Thymus (tissue), 11 donors: Measurements from ENCODE around the gene EVI5. TPM values are rescaled to one million over a fixed set of nuclear protein-coding genes. Genes with fewer than 3 reads are reported as not detected.
A peak's percentile ranks its signal among the peaks of the same experiment; 100 is the strongest.

ENCODE experiments used
- DNase-seq, 9 donors: peaks; one replicate each; pipeline ENCODE4 v3.0.0-alpha.2; 2013; ENCODE audit warnings: low spot score in 9 of 9, low read depth in 6 of 9, missing footprints in 1 of 9
- H3K27ac ChIP-seq, 2 donors: one replicate each; pipeline ENCODE4 v1.5.1; 2013; ENCODE audit warnings: control low read depth in 1 of 2, low read depth in 1 of 2, low read length in 1 of 2, mild to moderate bottlenecking in 1 of 2, moderate library complexity in 1 of 2
- H3K27me3 ChIP-seq, 2 donors: one replicate each; pipeline ENCODE4 v1.5.1; 2013; ENCODE audit warnings: low read length in 1 of 2; ENCODE audit not compliant: control insufficient read depth in 2 of 2, insufficient read depth in 1 of 2
- H3K36me3 ChIP-seq, 2 donors: one replicate each; pipeline ENCODE4 v1.5.1; 2013; ENCODE audit warnings: low read length in 1 of 2, mild to moderate bottlenecking in 1 of 2, moderate library complexity in 1 of 2; ENCODE audit not compliant: control insufficient read depth in 2 of 2, insufficient read depth in 2 of 2
- H3K4me1 ChIP-seq, 2 donors: one replicate each; pipeline ENCODE4 v1.5.1; 2013; ENCODE audit warnings: low read length in 2 of 2; ENCODE audit not compliant: control insufficient read depth in 2 of 2, insufficient read depth in 2 of 2
- H3K4me3 ChIP-seq, 2 donors: one replicate each; pipeline ENCODE4 v1.5.1; 2013; ENCODE audit warnings: low read length in 2 of 2, control low read depth in 1 of 2, mild to moderate bottlenecking in 1 of 2
- H3K9me3 ChIP-seq, 2 donors: one replicate each; pipeline ENCODE4 v1.5.1; 2013; ENCODE audit warnings: low read length in 1 of 2, mild to moderate bottlenecking in 1 of 2; ENCODE audit not compliant: control insufficient read depth in 2 of 2, insufficient read depth in 1 of 2
- WGBS: extraction: QIAGEN DNeasy Blood & Tissue Kit; methylation state at CpG from one replicate; pipeline ENCODE4 v1.1.7; 2013; 5-methylcytosine and 5-hydroxymethylcytosine counted together
- polyA plus RNA-seq: library from polyadenylated mRNA; stranded (reverse); fragments of 200-250 nt; gene quantifications from one replicate; pipeline ENCODE4 v1.2.3, GENCODE V29; 2013
- total RNA-seq: library from RNA; stranded (reverse); fragments of 120-200 nt; gene quantifications from one replicate; pipeline ENCODE4 v1.2.4, GENCODE V29; 2013
- donor health status: healthy.

EVI5 gene
- total and polyA plus RNA-seq, 2 donors = 2.8 to 7.1 TPM

DNA sequence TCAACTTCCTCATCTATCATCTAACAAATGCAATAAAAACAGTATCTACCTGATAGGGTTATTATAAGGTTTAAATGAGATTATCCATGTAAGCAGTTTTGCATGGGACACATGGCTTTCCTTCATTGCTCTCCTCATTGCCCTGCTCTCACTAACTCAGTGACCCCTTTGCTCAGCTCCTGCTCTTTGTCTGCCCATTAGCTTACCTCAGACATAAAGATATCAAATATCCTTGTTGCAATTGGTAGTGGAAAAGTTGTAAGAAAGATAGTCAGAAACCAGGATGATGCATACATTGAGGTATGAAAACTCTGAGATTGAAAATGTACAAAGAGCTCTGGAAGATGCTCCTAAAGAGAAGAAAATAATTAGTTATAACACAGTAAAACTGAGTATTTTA, 89.8 kb downstream of the EVI5 start:
- no peaks in the 10 kb centered on the region for H3K36me3 ChIP-seq
- no peak overlapping the region for H3K4me3 ChIP-seq

DNA sequence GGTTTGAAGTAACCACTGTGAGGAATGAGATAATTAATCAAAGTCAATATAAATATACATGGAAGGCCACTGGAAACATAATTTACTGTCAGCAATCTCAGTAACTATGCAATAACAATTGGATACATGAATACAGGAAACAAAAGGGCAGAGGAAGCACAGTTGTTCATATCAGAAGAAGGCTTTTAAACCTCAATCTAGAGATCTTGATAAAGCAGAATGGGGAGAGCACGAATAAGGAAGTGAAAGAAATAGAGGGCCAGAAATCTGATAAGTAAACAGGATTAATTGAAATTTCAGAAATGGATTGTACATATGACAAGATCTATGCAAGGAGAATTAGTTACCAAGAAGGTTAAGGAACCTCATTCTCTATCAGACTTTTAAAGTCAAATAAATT, 93.0 kb downstream of the EVI5 start:
- H3K4me1 ChIP-seq = no peaks in the 10 kb centered on the region
- H3K27me3 ChIP-seq = no peaks in the 10 kb centered on the region
- no peaks in the 10 kb centered on the region for H3K36me3 ChIP-seq
- H3K27ac ChIP-seq = no peak overlapping the region
- 6% methylated on average over 1 of the region's 1 CpG for WGBS
- no peaks in the 10 kb centered on the region for H3K9me3 ChIP-seq
- no peak for DNase-seq
- H3K4me3 ChIP-seq = no peak overlapping the region

More for the DNA sequence above, 89.8 kb downstream of the EVI5 start:
- H3K27me3 ChIP-seq = no peaks in the 10 kb centered on the region
- no peak overlapping the region for H3K27ac ChIP-seq
- DNase-seq = no peak
- H3K9me3 ChIP-seq = no peaks in the 10 kb centered on the region
- no peaks in the 10 kb centered on the region for H3K4me1 ChIP-seq

DNA sequence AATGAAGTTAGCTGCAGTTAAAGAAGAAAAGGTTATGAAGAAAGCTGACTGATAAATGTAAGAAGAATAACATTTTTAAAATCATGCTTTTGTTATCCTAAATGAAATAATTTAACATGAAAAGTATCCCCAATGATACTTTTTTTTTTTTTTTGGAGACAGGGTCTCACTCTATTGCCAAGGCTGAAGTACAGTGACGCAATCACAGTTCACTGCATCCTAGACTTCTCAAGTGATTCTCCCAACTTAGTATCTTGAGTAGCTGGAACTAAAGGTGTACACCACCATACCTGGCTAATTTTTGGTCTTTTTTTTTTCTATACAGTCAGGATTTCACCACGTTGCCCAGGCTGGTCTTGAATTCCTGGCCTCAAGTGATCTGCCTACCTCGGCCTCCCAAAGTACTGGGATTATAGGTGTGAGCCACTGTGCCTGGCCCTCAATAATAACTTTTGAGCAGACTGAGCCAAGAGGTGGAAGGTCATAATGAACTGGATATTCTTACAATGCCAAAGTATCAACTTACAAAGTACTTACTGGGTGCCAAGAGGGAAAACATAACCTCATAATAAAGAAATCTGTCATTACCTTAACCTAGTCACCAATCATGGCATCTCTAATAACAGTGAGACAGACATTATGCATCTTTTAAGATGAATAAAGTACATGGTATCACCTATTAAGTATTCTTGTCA, 94.5 kb downstream of the EVI5 start:
- H3K4me3 ChIP-seq = no peak overlapping the region
- no peaks in the 10 kb centered on the region for H3K4me1 ChIP-seq
- no peak overlapping the region for H3K27ac ChIP-seq
- no peaks in the 10 kb centered on the region for H3K9me3 ChIP-seq
- H3K27me3 ChIP-seq = no peaks in the 10 kb centered on the region
- no peak for DNase-seq
- H3K36me3 ChIP-seq = no peaks in the 10 kb centered on the region
- 96% methylated on average over 3 of the region's 3 CpGs for whole genome bisulfite sequencing

DNA sequence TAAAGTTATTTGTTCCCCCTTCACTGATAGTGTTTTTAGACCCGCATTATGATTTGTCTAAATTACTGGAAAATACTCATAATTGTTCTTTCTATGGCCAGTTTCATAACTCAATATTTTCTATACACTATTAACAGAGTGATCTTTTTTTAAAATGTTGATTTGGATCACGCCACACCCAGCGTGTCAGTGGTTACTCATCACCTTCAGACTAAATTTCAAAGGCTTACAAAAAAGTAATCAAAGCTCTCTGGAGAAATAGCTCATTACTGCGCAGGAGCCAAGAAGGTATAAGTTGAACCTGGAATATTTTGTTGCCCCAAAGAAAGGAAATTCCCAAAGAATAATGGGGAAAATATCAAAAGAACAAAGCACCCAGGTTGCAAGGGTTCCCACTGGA, 104.9 kb downstream of the EVI5 start:
- DNase-seq = no peak
- Histone ChIP-seq H3K27me3 (no peaks in the 10 kb centered on the region), H3K4me1 (no peaks in the 10 kb centered on the region), H3K4me3 (no peak overlapping the region), H3K9me3 (no peaks in the 10 kb centered on the region), H3K36me3 (no peaks in the 10 kb centered on the region), H3K27ac (no peak overlapping the region)
- WGBS = over 99% methylated on average over 4 of the region's 4 CpGs

DNA sequence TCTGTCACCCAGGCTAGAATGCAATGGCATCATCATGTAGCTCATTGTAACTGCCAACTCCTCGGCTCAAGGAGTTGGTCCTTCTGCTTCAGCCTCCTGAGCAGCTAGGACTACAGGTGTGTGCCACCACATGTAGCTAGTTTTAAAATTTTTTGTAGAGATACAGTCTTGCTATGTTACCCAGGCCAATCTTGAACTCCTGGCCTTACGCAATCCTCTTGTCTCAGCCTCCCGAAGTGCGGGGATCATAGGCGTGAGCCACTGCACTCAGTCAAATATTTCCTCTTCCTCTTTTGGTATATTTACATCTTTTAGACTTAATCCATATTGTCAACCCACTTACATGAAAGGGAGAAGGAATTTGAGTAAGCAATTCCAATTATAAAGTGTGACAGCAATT, 121.1 kb downstream of the EVI5 start:
- over 99% methylated on average over 5 of the region's 5 CpGs for WGBS
- no peaks in the 10 kb centered on the region for H3K4me1 ChIP-seq
- no peaks in the 10 kb centered on the region for H3K27me3 ChIP-seq
- no peaks in the 10 kb centered on the region for H3K9me3 ChIP-seq
- no peak overlapping the region for H3K4me3 ChIP-seq
- H3K27ac ChIP-seq = no peak overlapping the region
- DNase-seq = no peak
- no peaks in the 10 kb centered on the region for H3K36me3 ChIP-seq

DNA sequence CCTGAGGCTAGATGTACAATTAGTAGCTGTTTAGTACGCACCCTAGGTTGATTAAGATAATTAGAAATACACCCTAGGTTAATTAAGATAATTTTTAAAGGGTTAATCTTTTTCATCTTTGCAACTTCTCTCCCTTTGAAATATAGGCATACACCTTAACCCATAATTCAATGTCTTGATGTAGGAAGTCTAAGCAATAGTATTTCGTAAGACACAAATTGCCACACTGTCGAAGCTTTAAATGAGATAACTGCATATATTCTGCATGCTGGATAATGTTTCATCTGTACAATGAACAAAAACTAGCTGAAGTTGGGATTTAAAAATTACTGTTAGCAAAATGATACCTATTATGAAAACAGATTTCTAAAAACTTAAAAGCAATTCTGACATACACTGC, 122.9 kb downstream of the EVI5 start:
- Histone ChIP-seq H3K4me3 (no peak overlapping the region), H3K36me3 (no peaks in the 10 kb centered on the region), H3K27ac (no peak overlapping the region), H3K4me1 (no peaks in the 10 kb centered on the region), H3K27me3 (no peaks in the 10 kb centered on the region), H3K9me3 (no peaks in the 10 kb centered on the region)
- DNase-seq = no peak
- 97% methylated on average over 3 of the region's 3 CpGs for WGBS

DNA sequence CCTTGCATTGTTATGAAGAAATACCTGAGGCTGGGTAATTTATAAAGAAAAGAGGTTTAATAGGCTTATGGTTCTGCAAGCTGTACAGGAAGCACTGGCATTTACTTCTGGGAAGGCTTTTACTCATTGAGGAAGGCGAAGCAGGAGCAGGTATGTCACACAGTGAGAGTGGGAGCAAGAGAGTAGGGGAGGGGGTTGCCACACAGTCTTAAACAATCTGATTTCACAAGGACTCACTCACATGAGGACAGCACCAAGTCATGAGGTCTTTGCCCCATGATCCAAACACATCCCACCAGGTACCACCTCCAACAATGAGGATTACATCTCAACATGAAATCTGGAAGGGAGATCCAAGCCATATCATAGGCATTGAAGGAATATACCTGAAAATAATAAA, 127.2 kb downstream of the EVI5 start:
- no peaks in the 10 kb centered on the region for H3K36me3 ChIP-seq
- no peak for DNase-seq

DNA sequence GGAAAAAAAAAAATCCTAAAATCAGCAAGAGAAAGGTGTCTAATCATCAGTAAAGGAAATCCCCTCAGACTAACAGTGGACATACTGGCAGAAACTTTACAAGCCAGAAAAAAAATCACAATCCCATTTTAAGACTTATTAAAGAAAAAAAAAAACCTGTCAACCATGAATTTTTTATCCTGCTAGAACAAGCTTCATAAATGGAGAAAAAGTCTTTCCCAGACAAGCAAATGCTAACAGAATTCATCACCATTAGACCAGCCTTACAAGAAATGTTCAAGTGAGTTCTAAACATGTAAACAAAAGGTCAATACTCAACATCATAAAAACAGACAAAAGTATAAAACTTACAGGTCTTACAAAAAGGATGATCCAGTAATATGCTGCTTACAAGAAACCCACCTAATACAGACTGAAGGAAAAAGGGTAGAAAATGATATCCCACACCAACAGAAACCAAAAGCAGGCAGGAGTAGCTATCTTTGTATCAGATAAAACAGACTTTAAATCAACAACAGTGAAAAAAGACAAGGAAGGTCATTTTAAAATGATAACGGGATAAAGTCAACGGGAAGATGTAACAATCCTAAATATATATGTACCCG, 129.6 kb downstream of the EVI5 start:
- H3K9me3 ChIP-seq = peaks cover 0 to 13% of the 10 kb centered on the region in 2 donors
- no peaks in the 10 kb centered on the region for H3K36me3 ChIP-seq
- no peak overlapping the region for H3K4me3 ChIP-seq
- no peak overlapping the region for H3K27ac ChIP-seq
- no peaks in the 10 kb centered on the region for H3K4me1 ChIP-seq
- WGBS = 98% methylated on average over 3 of the region's 3 CpGs
- no peaks in the 10 kb centered on the region for H3K27me3 ChIP-seq
- peak in 1 of 9 donors; percentile 1 for DNase-seq

More for the DNA sequence above, 127.2 kb downstream of the EVI5 start:
- Histone ChIP-seq H3K27me3 (no peaks in the 10 kb centered on the region), H3K9me3 (peaks cover 0 to 13% of the 10 kb centered on the region in 2 donors), H3K27ac (no peak overlapping the region), H3K4me3 (no peak overlapping the region), H3K4me1 (no peaks in the 10 kb centered on the region)
- WGBS = 97% methylated on average over 1 of the region's 1 CpG

DNA sequence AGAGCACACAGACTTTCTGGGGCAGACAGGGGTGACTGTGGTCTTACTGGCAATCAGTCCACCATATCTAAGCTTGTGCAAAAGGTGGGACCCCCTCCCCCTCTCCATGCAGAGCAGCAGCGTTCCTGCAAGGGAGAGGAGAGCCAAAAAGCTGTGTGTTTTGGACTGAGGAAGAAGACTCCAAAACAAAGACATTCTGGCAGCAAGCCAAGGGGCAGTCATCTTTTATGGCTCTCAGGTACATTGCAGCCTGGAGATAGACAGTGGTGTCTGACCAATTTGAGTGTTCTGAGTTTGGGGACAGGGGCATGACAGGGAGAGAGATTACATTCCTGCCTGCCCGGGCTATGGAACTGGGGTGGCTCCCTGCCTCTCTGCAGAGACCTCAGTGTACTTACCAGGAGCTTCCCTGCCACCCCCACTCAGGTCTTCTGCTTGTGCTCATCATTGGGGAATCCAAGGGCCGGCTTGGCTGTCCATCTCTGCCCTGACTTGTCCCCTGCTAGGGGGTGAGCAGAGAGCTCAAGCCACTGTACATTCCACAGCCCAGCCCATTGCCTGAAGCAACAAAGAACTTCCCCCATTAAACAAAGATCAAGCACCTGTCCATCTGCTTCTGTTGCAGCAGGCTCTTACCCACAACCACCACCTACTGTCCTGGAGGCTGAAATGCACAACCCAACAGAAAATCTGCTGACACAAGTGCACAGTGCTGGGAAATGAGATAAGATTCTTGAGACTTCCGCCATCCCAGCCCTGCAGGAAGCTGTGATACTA, 131.1 kb downstream of the EVI5 start:
- H3K27ac ChIP-seq = no peak overlapping the region
- WGBS = 96% methylated on average over 4 of the region's 4 CpGs
- no peaks in the 10 kb centered on the region for H3K4me1 ChIP-seq
- no peaks in the 10 kb centered on the region for H3K36me3 ChIP-seq
- H3K4me3 ChIP-seq = no peak overlapping the region
- no peak for DNase-seq
- H3K9me3 ChIP-seq = peaks cover 0 to 13% of the 10 kb centered on the region in 2 donors
- no peaks in the 10 kb centered on the region for H3K27me3 ChIP-seq
